Left lung (tissue), 10 donors: ENCODE measurements around the gene NPY2R. TPM values are rescaled to one million over a fixed set of nuclear protein-coding genes. Genes with fewer than 3 reads are reported as not detected.

ENCODE experiments used
- ATAC-seq: fragments of 200-7000 bp; cut with Tn5 transposase; one replicate; pipeline ENCODE4 v1.9.1; 2020; ENCODE audit warnings: moderate library complexity
- DNase-seq, 4 donors: peaks; one replicate each; pipeline ENCODE4 v3.0.0-alpha.2; 2013 to 2020
- H3K27ac ChIP-seq, 2 donors: fragments of 200-600 bp; sonication (generic) in 1 of 2; one replicate each; pipeline versions ENCODE4 v1.5.0 to v1.8.0; 2020 to 2021
- H3K27me3 ChIP-seq, 2 donors: fragments of 200-600 bp; sonication (generic) in 1 of 2; one replicate each; pipeline versions ENCODE4 v1.5.0 to v1.8.0; 2020 to 2021
- H3K36me3 ChIP-seq, 2 donors: fragments of 200-600 bp; sonication (generic) in 1 of 2; one replicate each; pipeline versions ENCODE4 v1.5.0 to v1.8.0; 2020 to 2021
- H3K4me1 ChIP-seq, 2 donors: fragments of 200-600 bp; one replicate each; pipeline ENCODE4 v1.8.0; 2021
- H3K4me3 ChIP-seq, 2 donors: fragments of 200-600 bp; sonication (generic) in 1 of 2; one replicate each; pipeline versions ENCODE4 v1.5.0 to v1.8.0; 2020 to 2021; ENCODE audit warnings: mild to moderate bottlenecking in 1 of 2
- H3K9me3 ChIP-seq, 2 donors: fragments of 200-600 bp; sonication (generic) in 1 of 2; one replicate each; pipeline versions ENCODE4 v1.5.0 to v1.8.0; 2020 to 2021
- CTCF ChIP-seq, 2 donors: fragments of 200-600 bp; sonication (generic) in 1 of 2; IDR thresholded peaks; one replicate each; pipeline versions ENCODE4 v1.5.0 to v1.8.0; 2021; ENCODE audit warnings: antibody characterized with exemption in 2 of 2
- intact Hi-C, 2 donors: fragments of 100-400 bp; cut with DNase I; formaldehyde crosslinking; loops; one replicate each; pipeline versions ENCODE4 v1.11.2 to v1.14.2; 2022
- polyA plus RNA-seq, 6 donors: library from polyadenylated mRNA; unstranded; fragments of 120-200 nt; gene quantifications; one replicate each; pipeline ENCODE4 v1.2.1, GENCODE V29; 2013; ENCODE audit not compliant: insufficient read length in 6 of 6
- total RNA-seq, 2 donors: library from RNA; stranded (reverse); fragmentation: NEBNext Ultra II Directional; extraction: Animal tissue kit (Norgen Biotek cat#: 25700); gene quantifications; one replicate each; pipeline ENCODE4 v1.2.1, GENCODE V29; 2021
- donor health status: DM: no; HTN: yes; CAD: no.
- donor health status: DM: no; HTN: no; CAD: no.

Gene NPY2R
- total and polyA plus RNA-seq, 8 donors: 0.08 to 0.14 (median 0.11) TPM; not detected in 4

- Histone ChIP-seq H3K36me3 (no peaks in the 10 kb centered on the region), H3K4me1 (no peaks in the 10 kb centered on the region), H3K27me3 (no peaks in the 10 kb centered on the region), H3K9me3 (peaks cover 0 to 1% of the 10 kb centered on the region in 2 donors), H3K27ac (no peak overlapping the region), H3K4me3 (no peak overlapping the region)
- no peak for TF ChIP-seq CTCF (IDR thresholded peaks at IDR 0.05)
- intact Hi-C loops: no loop called here
- DNase-seq: no peak
- ATAC-seq: no peak
Measured at GRCh38 chr4:155241664-155242063, 33.2 kb downstream of the NPY2R start.

- Histone ChIP-seq H3K27ac (no peak overlapping the region), H3K4me3 (no peak overlapping the region), H3K9me3 (peaks cover 0 to 1% of the 10 kb centered on the region in 2 donors), H3K36me3 (no peaks in the 10 kb centered on the region), H3K27me3 (no peaks in the 10 kb centered on the region), H3K4me1 (no peaks in the 10 kb centered on the region)
- DNase-seq: no peak
- no peak for ATAC-seq
- intact Hi-C loops: no loop called here
- no peak for TF ChIP-seq CTCF (IDR thresholded peaks at IDR 0.05)
Measured at GRCh38 chr4:155245105-155245504, 36.7 kb downstream of the NPY2R start.

- intact Hi-C loops: no loop called here
- ATAC-seq: no peak
- Histone ChIP-seq H3K36me3 (no peaks in the 10 kb centered on the region), H3K4me3 (no peak overlapping the region), H3K9me3 (no peaks in the 10 kb centered on the region), H3K27ac (no peak overlapping the region), H3K4me1 (no peaks in the 10 kb centered on the region), H3K27me3 (no peaks in the 10 kb centered on the region)
- no peak for TF ChIP-seq CTCF (IDR thresholded peaks at IDR 0.05)
- DNase-seq: no peak
Measured at GRCh38 chr4:155248002-155248896, 39.8 kb downstream of the NPY2R start.

GRCh38 chr4:155249016-155249566 is 40.7 kb downstream of the NPY2R start:
- H3K27ac ChIP-seq: no peak overlapping the region
- H3K36me3 ChIP-seq: no peaks in the 10 kb centered on the region
- TF ChIP-seq CTCF (IDR thresholded peaks at IDR 0.05): no peak
- no peak for ATAC-seq
- no peaks in the 10 kb centered on the region for H3K27me3 ChIP-seq
- no peaks in the 10 kb centered on the region for H3K9me3 ChIP-seq
- intact Hi-C loops: no loop called here
- no peak for DNase-seq
- H3K4me3 ChIP-seq: no peak overlapping the region
- no peaks in the 10 kb centered on the region for H3K4me1 ChIP-seq

- no peak overlapping the region for H3K4me3 ChIP-seq
- no peak overlapping the region for H3K27ac ChIP-seq
- no peak for DNase-seq
- no peaks in the 10 kb centered on the region for H3K9me3 ChIP-seq
- no peaks in the 10 kb centered on the region for H3K4me1 ChIP-seq
- H3K27me3 ChIP-seq: no peaks in the 10 kb centered on the region
- no peak for ATAC-seq
- H3K36me3 ChIP-seq: no peaks in the 10 kb centered on the region
- intact Hi-C loops: no loop called here
- TF ChIP-seq CTCF (IDR thresholded peaks at IDR 0.05): no peak
Measured at GRCh38 chr4:155252327-155252726, 43.9 kb downstream of the NPY2R start.
